GM18511 (cell line): ENCODE data around the gene KLHL17.

Experiments used
- ATAC-seq: cut with Tn5 transposase; IDR thresholded peaks from one replicate; pipeline ENCODE4 v1.9.1; 2021; ENCODE audit warnings: mild to moderate bottlenecking, moderate library complexity; ENCODE audit not compliant: unreplicated experiment

The KLHL17 gene

DNA sequence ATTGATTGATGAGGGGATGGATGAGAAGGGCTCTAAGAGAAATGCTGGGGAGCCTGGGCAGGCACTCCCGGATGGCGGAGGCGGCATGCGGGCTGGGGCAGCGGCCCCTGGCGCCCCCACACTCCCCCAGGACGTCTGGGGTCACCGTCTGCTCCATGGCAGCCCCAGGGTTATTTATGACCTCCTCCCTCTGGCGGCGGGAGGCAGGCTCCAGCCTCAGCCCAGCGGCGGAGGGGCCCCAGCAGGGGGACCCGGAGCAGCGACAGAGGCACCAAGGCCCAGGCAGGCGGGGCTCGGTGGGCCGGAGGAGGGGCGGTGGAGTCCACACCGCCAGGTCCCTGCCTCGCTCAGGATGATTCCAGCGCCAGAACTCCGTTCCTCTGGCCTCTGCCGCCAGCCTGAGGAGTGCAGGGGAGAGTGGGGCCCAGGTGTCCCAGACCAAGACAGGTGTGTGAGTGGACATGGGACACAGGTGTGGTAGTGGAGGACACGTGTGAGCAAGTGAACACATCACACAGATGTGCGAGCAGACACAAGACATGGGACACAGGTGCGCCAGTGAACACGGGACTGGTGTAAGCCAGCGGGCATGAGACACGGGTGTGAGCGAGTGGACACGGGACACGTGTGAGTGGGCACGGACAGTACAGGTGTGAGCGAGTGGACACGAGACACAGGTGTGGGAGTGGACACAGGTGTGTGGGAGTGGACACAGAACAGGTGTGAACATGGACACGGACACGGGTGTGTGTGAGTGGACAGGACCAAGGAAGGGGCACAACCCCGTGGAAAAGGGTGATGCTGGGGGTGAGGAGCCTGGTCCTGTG, 39.2 kb upstream of the KLHL17 start:
- no peak for ATAC-seq

DNA sequence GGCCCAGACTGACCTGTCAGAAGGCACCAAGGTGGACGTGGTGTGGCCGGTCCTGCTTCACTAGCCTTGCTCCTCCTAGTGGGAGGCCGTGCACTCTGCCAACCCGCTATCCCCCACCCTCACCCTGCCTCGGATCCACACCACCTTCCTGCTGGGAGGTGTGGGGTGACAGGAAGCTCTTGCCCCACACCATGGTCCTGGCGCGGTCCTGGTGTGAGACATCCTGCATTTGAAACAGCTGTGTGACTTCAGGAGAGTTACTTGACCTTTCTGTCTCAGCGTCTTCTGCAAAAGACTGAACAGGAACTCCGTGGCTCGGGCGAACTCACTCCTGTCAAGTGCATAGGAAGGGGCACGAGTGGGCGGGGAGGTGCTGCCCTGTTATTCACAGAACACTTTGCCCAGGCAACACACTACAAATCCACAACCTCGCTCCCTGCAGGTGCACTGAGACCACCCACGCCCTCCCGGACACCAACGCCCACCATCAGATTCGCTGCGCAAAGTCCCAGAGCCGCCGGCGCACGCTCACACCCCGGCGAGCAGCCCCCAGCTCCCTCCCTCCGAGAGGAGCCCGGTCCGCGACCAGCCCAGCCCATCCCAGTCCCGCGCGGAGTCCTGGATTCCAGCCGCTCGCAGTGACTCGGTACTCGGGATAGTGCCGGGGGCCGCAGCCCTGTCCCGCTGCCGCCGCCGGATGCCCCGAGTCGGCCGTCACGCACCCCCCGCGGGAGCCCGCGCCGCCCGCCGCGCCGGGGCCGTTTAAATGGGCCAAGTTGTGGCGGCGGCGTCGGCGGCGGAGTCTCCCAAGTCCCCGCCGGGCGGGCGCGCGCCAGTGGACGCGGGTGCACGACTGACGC, 37.0 kb upstream of the KLHL17 start, which contains the start of gene SAMD11:
Gene SAMD11 (plus strand): TSS at position 793 of the 860 bp plus-strand sequence. CDS start 509 bp downstream, outside the sequence.
- ATAC-seq = no peak

DNA sequence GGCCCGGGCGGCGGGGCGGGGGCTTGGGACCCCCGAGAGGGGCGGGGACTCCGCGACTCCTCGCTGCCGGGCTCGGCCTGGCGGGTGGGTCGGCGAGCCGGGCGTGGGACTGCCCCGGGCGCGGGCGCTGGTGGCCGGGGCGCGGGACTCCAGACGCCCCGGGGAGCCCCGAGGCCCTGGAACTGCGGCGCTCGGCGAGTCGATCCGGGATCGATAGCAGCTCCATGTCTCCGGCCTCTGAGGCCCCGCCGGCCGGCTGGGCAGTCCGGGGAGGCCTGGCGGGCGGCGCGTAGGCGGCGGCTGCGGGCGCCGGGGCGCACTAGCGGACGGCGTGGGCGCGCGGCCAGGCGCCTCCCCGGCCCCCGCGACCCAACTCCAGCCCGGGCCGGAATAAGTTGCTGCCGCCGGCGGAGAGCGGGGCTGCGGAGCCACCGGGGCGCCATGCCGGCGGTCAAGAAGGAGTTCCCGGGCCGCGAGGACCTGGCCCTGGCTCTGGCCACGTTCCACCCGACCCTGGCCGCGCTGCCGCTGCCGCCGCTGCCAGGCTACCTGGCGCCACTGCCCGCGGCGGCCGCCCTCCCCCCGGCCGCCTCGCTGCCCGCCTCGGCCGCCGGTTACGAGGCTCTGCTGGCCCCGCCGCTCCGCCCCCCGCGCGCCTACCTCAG, 36.3 kb upstream of the KLHL17 start:
- no peak for ATAC-seq

DNA sequence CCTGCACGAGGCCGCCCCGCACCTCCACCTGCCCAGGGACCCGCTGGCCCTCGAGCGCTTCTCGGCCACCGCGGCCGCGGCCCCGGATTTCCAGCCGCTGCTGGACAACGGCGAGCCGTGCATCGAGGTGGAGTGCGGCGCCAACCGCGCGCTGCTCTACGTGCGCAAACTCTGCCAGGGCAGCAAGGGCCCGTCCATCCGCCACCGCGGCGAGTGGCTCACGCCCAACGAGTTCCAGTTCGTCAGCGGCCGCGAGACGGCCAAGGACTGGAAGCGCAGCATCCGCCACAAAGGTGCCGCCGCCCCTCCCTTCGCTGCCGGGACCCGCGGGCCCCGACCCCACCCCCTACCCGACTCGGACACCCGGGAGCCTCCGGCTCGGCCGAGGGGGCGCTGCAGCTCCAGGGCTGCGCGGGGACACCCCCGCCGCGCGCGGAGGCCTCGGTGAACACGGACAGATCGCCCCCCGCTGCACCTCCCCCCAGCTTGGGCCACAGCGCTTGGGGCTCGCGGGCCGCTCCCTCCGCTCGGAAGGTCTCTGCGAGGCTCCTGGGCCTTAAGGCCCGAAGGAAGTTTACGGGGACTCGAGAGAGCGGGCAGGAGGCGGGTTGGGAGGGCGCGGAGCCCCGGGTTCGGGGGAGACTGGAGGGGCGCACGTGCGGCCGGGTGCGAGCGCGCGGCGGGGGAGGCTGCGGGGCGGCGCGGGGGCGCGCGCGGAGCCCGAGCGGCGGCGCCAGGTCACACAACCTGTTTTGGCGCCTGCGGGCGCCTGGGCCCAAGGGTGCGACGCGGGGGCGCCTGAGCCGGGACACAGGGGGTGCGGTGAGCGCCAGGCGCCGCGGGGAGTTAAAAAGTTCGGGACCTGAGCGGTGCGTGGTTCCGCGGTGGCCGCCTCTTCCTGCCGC, 35.5 kb upstream of the KLHL17 start:
- ATAC-seq = no peak

DNA sequence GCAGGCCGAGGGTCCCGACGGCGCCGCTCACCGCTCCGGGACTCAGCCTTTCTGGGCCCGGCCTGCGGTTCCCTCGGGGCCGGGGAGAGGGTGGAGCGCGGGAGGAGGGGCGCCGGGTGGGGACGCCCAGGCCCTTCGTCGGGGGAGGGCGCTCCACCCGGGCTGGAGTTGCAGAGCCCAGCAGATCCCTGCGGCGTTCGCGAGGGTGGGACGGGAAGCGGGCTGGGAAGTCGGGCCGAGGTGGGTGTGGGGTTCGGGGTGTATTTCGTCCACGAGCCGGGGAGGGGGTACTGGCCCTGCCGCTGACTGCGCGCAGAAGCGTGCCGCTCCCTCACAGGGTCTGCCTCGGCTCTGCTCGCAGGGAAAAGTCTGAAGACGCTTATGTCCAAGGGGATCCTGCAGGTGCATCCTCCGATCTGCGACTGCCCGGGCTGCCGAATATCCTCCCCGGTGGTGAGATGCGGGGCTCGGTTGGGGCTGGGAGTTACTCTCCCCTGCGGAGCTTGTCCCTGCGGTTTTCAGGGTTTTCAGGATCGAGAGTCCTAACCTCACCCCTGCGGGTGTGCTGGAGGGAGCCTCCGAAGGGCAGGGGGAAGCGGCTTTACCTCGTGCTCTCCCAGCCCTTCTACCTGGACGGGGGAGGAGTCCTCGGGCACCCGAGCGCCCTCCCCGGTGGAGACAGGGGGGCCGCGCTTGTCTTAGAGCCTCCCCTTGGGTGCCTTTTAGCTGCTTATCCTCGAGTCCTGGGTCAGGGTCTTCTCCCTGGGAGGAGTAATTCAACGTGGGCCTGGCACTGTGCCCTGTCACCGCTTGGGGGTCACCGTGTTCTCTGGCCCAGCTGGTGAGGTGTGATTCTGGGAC, 34.6 kb upstream of the KLHL17 start:
- no peak for ATAC-seq

DNA sequence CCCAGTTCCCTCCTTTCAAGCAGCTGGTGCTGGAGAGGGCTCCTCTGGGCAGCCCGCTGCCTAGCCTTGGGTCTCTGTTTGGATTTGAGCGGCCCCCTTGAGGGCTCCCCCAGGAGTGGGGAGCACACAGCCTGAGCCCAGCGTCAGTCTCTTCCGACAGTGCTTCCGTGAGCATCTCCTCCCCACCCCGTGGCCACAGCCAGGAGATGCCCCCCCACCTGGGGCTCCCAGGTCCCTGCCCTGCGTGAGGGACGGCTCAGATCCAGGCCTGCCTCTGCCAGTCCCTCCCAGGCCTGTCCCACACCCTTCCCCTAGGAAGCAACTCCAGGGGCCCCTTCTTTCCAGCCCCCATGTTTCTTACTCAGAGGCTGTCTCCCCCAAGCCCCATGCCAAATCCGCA, 33.1 kb upstream of the KLHL17 start:
- ATAC-seq = no peak

DNA sequence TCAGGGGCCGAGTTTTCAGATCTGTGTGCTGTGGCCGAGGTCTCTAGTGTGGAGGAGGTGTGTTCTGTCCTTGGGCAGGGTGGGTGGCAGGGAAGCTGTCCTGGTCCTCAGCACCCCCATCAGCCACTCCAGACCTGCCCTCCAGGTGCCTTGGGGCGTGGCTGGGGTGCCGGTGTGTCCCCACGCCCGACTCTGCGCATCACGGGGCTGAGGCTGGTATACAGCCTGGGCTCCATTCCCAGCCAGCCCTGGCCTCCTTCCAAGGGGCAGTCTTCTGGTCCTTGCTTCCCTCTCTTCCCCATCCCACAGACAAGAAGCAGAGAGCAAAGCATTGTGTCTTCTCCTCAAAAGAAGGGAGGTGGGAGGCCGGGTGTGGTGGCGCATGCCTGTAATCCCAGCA, 32.6 kb upstream of the KLHL17 start:
- ATAC-seq = no peak

DNA sequence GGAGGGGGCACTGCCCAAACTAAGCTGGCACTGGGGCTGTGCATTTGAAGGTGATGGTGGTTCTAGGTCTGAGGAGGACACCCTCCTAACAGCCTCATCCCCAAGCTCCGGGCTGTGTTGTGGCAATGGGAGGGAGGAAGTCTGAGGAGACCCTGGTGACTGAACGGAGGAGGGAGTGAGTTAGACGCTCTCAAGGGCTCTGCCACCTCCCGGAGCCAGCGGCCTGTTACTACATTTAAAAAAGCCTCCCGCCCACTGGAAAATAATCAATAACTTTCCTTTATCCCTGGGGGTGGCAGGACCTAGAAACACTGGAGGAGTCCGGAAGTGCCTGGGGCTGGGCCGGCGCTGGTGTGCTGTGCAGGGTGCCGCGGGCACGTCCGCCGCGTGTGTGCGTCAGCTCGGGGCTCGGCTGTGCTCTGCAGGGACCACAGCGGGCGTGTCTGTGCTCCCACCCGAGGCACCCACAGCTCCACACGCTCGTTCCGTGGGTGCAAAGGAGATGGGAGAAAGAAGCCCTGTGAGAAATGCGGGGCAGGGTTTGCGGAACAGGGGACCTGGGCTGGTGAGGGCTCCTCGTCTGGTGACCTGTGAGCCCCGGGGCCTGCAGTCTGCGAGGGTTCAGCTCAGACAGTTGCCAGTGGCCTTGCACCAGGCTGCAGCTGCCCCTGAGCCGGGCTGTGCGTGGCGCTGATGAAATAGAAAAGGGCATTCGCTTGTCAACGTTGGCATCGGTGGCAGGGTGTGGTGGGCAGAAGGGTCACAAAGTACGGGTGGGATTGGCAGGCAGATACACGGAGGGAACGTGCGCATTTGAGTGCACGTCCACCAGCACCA, 31.3 kb upstream of the KLHL17 start:
- ATAC-seq = no peak

DNA sequence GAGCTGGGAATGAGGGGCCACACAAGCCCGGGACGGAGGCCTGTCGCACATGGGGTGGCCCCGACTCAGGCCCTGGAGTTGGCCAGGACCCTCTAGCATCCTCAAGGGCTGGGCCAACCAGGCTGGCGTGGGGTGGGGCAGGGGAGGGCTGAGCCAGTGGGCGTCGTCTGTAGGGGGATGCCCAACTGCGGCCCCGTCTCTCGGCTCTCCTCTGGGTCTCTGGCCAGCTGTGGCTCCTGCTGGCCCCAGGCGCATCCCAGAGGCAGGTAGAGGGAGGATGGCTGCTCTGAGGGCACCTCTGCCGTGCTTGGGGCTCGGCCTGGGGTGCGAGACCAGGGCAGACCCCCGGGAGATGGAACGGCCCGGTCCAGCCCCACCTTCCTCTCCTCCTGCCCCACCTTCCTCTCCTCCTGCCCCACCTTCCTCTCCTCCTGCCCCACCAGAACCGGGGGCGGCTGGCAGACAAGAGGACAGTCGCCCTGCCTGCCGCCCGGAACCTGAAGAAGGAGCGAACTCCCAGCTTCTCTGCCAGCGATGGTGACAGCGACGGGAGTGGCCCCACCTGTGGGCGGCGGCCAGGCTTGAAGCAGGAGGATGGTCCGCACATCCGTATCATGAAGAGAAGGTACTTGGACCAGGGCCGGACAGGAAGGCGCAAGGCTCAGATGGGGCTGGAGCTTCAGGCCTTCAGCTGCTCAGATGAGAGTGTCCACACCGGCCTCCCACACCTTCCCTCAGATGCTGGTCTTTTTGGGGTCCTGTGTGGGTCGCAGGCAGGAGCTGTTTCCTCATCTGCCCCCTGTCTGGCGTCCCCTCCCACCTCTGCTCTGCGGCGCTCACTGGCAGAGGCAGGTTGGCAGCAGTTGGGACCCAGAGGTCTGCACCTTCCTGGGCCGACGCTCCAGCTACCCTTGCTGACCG, 30.4 kb upstream of the KLHL17 start:
- ATAC-seq = no peak

DNA sequence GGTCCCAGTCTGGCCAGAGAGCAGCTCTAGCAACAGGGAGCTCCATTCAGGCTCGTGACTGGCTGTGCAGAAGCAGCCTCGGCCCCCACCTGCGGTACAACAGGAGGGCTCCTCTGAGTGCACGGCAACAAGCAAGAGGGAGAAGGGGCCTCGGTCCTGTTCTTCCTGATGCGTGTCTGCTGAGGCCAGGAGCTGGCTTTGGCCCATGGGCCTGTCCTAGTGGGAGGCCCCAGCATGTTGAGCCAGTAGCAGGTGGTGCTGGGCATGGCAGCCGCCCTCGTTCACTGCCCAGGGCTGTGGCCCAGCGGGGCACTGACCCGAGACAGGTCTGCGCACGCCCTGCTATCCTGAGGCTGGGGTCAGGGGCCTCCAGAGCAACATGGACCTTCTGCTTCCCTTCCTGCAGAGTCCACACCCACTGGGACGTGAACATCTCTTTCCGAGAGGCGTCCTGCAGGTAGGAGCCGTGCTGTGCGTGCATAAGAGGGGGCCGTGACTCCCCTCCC, 29.7 kb upstream of the KLHL17 start:
- ATAC-seq = no peak

DNA sequence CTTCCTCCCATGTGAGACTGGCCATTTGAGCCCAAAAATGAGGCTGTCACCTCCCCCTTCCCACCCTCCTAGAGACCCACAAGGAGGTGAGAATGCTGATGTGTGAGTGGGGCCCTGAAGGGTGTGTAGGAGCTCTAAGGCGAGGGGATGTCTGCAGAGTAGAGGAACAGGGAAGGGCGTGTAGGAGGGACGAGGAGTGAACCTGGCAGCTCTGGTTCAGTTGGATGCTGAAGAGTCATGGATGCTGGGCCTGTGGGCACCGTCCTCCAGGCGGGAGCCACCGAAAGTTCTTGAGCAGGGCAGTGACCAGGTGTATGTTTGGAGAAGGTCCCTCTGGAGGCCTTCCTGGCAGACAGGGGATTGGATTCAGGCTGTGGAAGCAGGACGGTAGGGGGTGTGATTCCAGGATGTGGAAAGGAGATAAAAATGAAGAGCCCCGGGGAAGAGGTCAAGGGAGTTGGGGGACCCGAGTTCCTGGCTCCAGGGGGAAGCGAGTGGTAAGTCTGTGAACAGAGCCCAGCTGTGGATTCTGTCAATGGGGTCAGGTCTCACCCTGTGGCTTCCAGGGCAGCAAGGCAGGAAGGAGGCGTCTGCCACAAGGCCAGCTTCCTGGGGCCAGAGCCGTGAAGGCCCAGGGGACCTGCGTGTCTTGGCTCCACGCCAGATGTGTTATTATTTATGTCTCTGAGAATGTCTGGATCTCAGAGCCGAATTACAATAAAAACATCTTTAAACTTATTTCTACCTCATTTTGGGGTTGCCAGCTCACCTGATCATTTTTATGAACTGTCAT, 28.8 kb upstream of the KLHL17 start:
- ATAC-seq = no peak

DNA sequence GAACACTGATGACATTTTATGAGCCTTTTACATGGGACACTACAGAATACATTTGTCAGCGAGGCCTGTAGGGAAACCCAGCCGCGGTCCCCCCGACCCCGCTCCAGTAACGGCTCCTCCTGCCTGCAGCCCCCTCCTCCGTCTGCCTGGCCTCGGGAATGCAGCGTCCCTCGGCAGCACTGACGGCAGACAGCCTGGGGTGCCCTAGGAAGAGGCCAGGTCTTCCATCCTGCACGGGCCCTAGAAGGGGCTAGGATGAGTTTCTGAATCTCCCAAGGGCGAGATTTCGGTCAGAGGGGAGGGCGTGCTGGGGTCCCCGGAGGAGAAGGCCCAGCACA, 28.2 kb upstream of the KLHL17 start:
- no peak for ATAC-seq

DNA sequence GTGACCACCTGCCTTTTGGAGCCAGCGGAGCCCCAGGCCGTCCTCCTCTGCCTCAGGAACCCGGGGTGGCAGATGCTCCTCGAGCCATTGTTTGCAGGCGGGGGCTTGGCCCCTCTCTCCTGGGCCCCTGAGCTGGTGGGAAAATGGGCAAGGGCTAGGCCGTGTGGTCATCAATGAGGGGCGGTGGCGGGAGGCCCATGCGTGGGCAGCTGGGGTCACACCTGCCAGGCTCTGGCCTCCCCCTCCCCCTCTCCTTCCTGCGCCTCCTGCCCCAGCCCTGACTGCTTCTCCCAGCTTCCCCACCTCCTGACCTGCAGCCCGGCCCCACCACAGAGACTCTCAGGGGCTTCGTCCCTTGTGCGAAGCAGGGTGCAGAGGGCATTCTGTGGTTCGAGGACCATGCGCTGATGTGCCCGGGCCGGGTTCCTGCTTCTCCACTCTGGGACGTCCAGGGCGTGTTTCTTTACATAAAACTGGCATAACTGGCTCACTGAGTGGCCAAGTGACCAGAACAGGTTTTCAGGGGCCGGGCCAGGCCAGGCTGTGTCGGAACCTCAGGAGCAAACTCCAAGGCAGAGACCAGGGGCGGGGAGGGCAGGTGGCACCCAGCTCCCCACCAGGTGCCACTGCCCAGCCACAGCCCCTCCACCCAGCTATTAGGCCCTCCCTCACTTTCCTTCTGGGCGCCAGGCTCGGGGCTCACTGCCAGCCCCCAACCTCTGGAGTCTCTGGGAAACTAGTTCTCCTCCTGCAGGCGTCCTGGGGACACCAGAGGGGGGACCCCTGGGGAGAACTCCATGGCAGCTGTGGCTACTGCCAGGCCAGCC, 27.4 kb upstream of the KLHL17 start:
- ATAC-seq = no peak

DNA sequence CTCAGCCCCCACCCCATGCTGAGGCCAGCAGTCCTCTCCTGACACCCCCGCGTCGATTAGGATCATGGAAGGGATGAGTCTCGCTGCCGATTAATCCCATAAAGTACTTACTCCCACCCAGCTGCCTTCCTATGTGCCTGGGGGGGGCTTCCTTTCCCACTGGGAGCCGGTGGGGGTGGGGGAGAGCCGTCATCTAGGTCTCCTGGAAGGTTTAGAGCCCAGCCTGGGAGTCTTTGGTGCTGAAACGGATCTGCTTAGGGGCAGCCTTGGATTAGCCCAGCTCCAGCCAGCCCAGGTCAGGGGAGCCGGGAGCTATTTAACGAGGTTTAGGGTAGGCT, 26.8 kb upstream of the KLHL17 start:
- ATAC-seq = no peak

DNA sequence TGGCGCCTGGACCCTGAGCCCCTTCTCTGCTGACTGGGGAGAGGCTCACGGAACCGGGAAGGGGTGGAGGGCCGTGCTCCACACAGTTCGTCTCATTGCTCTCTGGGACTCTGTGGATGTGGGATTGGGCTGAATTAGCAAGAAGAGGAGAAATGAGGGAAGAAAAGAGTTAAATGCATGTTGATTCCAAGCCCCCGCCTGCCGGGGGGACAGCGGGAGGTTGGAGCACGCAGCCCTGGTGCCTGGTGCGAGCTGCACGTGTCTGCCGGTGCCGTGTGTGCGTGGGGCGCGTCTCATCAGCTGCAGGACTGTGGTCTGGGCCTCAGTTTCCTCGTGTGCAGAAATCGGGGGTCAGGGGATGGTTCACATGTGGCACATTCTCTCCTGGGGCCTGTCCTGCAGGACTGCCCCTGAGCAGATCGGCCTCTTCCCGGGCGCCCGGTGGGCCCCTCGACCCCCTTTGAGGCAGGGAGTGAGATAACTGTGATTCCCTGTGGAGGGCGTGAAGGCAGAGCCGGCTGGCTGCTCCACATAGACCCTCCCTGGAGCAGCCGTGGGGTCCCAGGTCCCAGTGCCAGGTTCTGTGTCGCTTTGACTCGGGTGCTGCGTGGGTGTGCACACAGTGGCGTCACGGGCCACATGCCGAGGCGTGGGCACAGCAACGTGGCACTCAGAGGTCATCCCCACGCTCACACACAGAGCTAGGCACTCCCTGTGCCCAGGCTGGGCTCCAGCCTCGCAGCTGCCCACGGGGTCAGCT, 25.2 kb upstream of the KLHL17 start:
- ATAC-seq = no peak
